ENCODE data around the gene SLC6A20. TPM values are rescaled to one million over a fixed set of nuclear protein-coding genes. Genes with fewer than 3 reads are reported as not detected.

SLC6A20 gene
- total and polyA plus RNA-seq, 5 donors, result not detected

DNA sequence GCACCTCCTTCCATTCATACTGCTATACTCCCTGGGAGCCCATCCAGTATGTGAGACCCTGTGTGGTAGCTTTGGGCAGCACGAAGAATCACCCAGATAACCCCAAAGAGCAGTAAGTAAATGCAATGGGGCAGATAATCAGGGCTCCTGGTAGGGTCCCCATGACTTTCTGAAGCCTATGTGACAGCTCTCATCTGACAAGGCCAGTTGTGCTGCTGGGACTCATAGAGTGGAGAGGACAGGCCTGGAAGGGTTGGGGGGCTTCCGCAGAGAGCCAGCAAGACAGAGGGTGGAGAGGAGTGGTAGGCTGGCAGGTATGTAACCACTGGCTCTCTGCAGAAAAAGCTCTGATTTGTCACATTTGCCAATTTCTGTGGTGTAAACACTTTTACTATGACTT, 3.2 kb upstream of the SLC6A20 start:
- DNase-seq (no peak), ATAC-seq (no peak)
- H3K4me1 ChIP-seq (ENCODE audit: control insufficient read depth, insufficient read depth, low read length), result no peaks in the 10 kb centered on the region
- intact Hi-C loops (cut with DNase I), result no loop called here
- no peaks in the 10 kb centered on the region for H3K27me3 ChIP-seq (ENCODE audit: control insufficient read depth, insufficient read depth)
- H3K9me3 ChIP-seq (ENCODE audit: control insufficient read depth, low read length), result no peaks in the 10 kb centered on the region
- H3K27ac ChIP-seq (ENCODE audit: low read length), result no peak overlapping the region
- WGBS, result 93% methylated on average over 2 of the region's 2 CpGs
- no peak overlapping the region for H3K4me3 ChIP-seq (ENCODE audit: low read length)

DNA sequence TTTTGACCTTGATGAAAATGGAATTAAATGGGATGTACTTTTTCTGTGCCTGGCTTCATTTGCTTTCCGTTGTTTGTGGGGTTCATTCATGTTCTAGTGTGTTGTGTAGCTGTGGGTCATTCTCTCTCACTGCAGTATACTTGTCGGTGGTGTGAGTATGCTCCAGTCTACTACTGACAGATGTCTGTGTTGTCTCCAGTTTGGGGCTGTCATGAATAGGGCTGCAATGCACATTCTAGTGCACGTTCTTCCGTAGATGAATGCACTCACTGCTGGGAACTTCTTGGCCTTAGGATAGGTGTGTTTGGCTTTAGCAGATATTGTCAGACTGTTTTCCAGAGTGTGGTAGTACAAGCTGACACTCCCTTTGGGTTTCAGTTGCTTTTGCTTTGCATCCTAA, 1.7 kb upstream of the SLC6A20 start:
- H3K4me3 ChIP-seq (ENCODE audit: low read length), result no peak overlapping the region
- H3K27ac ChIP-seq (ENCODE audit: low read length), result no peak overlapping the region
- ATAC-seq (no peak), DNase-seq (no peak)
- intact Hi-C loops (cut with DNase I), result no loop called here
- no peaks in the 10 kb centered on the region for H3K27me3 ChIP-seq (ENCODE audit: control insufficient read depth, insufficient read depth)
- H3K9me3 ChIP-seq (ENCODE audit: control insufficient read depth, low read length), result no peaks in the 10 kb centered on the region
- H3K4me1 ChIP-seq (ENCODE audit: control insufficient read depth, insufficient read depth, low read length), result no peaks in the 10 kb centered on the region
- 61% methylated on average over 4 of the region's 4 CpGs for WGBS

DNA sequence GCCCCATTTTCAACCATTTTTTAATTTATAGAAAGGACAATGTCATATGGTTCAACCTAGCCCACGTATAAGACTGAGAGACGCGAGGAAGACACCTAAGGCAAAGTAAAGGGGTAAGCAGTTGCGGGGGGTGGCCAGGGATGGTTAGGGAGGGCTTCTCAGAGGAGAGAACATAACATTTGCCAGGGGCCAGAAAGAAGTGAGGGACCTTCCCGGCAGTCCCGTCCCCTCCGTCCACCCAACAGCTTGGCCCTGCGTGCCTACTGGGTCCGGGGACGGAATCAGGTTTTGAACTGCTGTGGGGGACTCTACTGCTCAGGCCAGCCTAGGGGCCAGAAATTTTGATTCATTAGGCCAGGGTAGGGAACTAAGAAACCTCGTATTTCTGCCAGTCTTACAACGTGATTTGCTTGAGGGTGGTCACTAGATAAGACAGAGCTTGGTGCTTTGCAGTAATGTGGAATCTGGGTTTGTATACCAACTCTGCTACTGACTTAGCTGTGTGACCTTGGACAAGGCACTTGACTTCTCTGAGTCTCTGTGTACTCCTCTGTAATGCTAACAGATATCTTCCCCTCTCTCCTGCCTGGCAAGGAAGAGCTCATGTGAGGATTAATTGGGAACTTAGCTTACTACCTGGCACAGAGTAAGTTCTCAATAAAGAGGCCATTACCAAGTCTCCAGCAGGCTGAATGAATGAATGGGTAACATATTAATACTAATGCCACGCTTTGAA, 734 bp upstream of the SLC6A20 start:
- no peak for DNase-seq
- Histone ChIP-seq H3K4me3 (ENCODE audit: low read length) (no peak overlapping the region), H3K27me3 (ENCODE audit: control insufficient read depth, insufficient read depth) (no peaks in the 10 kb centered on the region)

DNA sequence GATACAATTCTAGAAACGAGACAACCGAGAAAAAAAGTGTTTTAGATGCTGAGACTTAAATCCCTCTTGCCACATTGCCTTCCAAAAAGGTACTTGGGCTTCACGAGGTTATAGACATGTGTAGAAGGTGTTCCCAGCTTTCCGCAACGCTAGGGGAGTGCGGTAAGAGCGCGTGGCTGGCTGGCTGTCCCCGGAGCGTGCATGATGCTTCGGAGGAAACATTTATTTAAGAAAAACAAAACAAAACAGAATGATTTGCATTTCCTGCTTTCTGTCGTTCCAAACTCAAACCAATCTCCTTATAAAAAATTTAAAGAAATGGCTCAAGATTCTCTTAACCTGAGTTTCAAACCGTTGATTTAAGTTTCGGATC, 841 bp downstream of the SLC6A20 start:
- Histone ChIP-seq H3K27me3 (ENCODE audit: control insufficient read depth, insufficient read depth) (no peaks in the 10 kb centered on the region), H3K9me3 (ENCODE audit: control insufficient read depth, low read length) (no peaks in the 10 kb centered on the region), H3K4me3 (ENCODE audit: low read length) (no peak overlapping the region), H3K27ac (ENCODE audit: low read length) (no peak overlapping the region), H3K4me1 (ENCODE audit: control insufficient read depth, insufficient read depth, low read length) (no peaks in the 10 kb centered on the region)
- no peak for DNase-seq
- ATAC-seq, result no peak
- 26% methylated on average over 14 of the region's 14 CpGs for WGBS
- intact Hi-C loops (cut with DNase I), result no loop called here

More for the DNA sequence above, 734 bp upstream of the SLC6A20 start:
- ATAC-seq, result no peak
- intact Hi-C loops (cut with DNase I), result no loop called here
- H3K9me3 ChIP-seq (ENCODE audit: control insufficient read depth, low read length), result no peaks in the 10 kb centered on the region
- H3K27ac ChIP-seq (ENCODE audit: low read length), result no peak overlapping the region
- H3K4me1 ChIP-seq (ENCODE audit: control insufficient read depth, insufficient read depth, low read length), result no peaks in the 10 kb centered on the region
- 62% methylated on average over 13 of the region's 13 CpGs for WGBS

DNA sequence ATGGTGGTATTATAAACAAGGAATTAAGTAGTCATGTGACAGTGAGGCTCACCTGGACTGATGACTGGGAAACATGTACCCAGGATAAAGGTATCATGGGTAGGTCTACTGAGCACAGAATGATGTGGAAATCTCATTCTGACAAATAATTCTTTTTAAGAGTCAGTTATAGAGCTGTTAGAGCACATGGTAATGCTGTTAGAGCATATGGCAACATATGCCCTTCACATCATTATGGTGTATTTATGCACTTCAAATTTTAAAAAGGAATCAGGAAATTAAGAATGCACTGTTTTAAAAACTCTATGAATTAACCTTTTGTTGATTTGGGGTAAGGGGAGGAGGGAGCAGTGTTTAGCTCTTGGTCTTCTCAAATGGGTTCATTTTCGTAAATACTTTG, 1.7 kb downstream of the SLC6A20 start:
- no peaks in the 10 kb centered on the region for H3K27me3 ChIP-seq (ENCODE audit: control insufficient read depth, insufficient read depth)
- 85% methylated on average over 1 of the region's 1 CpG for WGBS
- intact Hi-C loops (cut with DNase I), result no loop called here

DNA sequence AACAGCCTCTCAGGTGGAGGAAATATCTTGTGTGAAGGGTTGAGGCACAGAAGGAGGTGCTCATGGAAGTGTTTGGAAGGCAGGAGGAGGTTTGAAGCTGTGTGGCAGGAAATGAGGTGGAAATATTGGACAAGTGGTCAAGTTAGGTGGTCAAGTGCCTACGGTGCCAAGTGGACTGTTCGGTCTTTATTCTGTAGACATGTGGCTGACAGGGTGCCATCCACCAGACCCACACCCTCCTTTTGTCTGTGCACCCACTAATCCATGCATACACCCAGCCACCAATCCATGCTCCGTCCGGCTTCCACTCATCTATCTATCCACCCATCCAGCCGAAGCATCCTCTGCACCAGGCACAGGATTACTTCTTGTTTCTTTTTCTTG, 2.2 kb downstream of the SLC6A20 start:
- 89% methylated on average over 5 of the region's 5 CpGs for WGBS
- H3K4me3 ChIP-seq (ENCODE audit: low read length), result no peak overlapping the region
- intact Hi-C loops (cut with DNase I), result no loop called here
- no peak overlapping the region for H3K27ac ChIP-seq (ENCODE audit: low read length)
- H3K4me1 ChIP-seq (ENCODE audit: control insufficient read depth, insufficient read depth, low read length), result no peaks in the 10 kb centered on the region
- ATAC-seq (no peak), DNase-seq (no peak)
- H3K27me3 ChIP-seq (ENCODE audit: control insufficient read depth, insufficient read depth), result no peaks in the 10 kb centered on the region
- H3K9me3 ChIP-seq (ENCODE audit: control insufficient read depth, low read length), result no peaks in the 10 kb centered on the region

More for the DNA sequence above, 1.7 kb downstream of the SLC6A20 start:
- DNase-seq (no peak), ATAC-seq (no peak)
- Histone ChIP-seq H3K27ac (ENCODE audit: low read length) (no peak overlapping the region), H3K4me1 (ENCODE audit: control insufficient read depth, insufficient read depth, low read length) (no peaks in the 10 kb centered on the region), H3K9me3 (ENCODE audit: control insufficient read depth, low read length) (no peaks in the 10 kb centered on the region), H3K4me3 (ENCODE audit: low read length) (no peak overlapping the region)

DNA sequence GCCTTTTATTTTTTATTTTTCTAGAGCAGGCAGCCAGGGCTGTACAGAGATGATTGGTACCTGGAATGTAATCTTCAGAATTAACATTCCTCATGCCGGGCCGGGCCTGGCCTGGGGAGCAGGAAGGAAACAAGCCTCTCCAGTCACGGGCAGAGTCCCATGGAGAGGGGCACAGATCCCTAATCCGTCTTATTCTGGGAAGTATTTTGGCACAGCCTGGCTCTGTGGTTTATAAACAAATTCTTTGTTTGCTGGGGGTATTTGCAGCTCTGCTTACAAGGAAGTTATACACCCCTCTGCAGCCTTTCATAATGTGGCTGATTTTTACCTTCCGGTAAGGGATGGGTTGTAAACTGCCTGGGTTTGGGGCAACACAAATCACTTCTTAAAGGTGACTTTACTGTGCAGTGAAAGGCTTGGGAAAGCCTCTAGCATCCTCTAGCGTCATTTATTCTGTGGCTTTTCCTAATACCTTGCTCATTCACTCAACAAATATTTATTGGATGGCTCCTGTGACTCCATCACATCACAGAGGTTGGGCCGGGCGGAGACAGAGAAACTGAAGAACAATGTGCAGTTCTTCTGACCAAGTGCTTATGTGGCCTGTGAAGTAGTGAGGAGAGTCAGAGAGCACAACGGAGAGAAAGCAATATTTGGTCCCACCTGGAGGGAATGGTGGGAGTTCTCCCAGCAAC, 2.7 kb downstream of the SLC6A20 start:
- H3K4me1 ChIP-seq (ENCODE audit: control insufficient read depth, insufficient read depth, low read length), result no peaks in the 10 kb centered on the region
- 61% methylated on average over 9 of the region's 9 CpGs for WGBS
- intact Hi-C loops (cut with DNase I), result no loop called here
- no peak overlapping the region for H3K4me3 ChIP-seq (ENCODE audit: low read length)
- ATAC-seq (no peak), DNase-seq (no peak)
- no peak overlapping the region for H3K27ac ChIP-seq (ENCODE audit: low read length)
- no peaks in the 10 kb centered on the region for H3K9me3 ChIP-seq (ENCODE audit: control insufficient read depth, low read length)
- H3K27me3 ChIP-seq (ENCODE audit: control insufficient read depth, insufficient read depth), result no peaks in the 10 kb centered on the region

DNA sequence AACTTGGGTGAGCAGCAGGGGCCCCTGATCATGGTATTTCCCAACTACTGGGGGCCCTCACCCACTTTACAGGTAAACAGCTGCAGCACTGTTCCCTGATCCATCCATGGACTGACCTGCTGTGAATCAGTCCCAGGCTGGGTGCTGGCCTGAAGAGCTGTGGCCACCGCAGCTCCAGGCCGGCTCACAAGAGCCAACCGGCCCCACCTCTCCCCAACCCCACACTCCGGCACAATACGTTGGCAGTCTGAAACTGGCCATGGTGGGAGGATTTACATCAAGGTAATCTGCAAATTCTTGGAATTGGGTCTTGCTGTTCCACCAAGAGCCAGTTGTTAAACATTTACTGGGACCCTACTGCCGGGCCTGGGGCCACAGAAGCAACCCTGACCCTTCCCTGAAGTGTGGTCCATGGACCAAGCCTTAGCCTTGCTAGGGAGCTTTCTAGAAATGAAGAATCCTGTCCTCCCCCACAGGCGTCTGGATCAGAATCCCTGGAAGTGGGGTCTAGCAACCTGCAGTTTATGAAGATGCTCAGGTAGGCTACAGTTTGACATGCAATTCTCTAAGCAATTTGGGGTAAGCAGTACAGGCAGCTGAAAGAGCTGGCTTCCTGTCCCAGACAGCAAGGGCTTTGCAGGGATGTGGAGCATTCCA, 3.7 kb downstream of the SLC6A20 start:
- ATAC-seq, result no peak
- H3K27ac ChIP-seq (ENCODE audit: low read length), result no peak overlapping the region
- 90% methylated on average over 7 of the region's 7 CpGs for WGBS
- H3K4me3 ChIP-seq (ENCODE audit: low read length), result no peak overlapping the region
- H3K27me3 ChIP-seq (ENCODE audit: control insufficient read depth, insufficient read depth), result no peaks in the 10 kb centered on the region
- DNase-seq, result no peak
- H3K9me3 ChIP-seq (ENCODE audit: control insufficient read depth, low read length), result no peaks in the 10 kb centered on the region
- H3K4me1 ChIP-seq (ENCODE audit: control insufficient read depth, insufficient read depth, low read length), result no peaks in the 10 kb centered on the region
- intact Hi-C loops (cut with DNase I), result no loop called here

DNA sequence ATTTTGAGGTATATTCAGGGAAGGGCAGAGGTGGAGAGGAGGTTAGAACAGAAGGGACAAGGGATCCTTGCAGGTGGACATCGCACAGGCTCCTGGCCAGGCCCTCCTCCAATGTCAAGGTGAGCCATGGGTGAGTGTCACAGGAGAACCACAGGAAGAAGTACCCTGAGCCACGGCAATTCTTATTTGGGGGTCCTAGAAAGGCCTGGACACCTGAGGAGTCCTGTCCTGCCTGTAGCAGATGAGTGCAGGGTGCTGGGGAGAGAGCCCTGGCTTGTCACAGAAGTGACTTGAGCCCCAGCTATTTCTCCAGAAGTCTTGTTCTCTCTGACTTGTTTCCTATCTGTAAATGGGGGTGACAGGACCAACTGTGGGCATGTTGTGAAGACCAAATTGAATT, 4.3 kb downstream of the SLC6A20 start:
- DNase-seq (no peak), ATAC-seq (no peak)
- WGBS, result 94% methylated on average over 2 of the region's 2 CpGs
- H3K27ac ChIP-seq (ENCODE audit: low read length), result no peak overlapping the region
- no peaks in the 10 kb centered on the region for H3K27me3 ChIP-seq (ENCODE audit: control insufficient read depth, insufficient read depth)
- H3K9me3 ChIP-seq (ENCODE audit: control insufficient read depth, low read length), result no peaks in the 10 kb centered on the region
- no peak overlapping the region for H3K4me3 ChIP-seq (ENCODE audit: low read length)
- H3K4me1 ChIP-seq (ENCODE audit: control insufficient read depth, insufficient read depth, low read length), result no peaks in the 10 kb centered on the region
- intact Hi-C loops (cut with DNase I), result no loop called here

DNA sequence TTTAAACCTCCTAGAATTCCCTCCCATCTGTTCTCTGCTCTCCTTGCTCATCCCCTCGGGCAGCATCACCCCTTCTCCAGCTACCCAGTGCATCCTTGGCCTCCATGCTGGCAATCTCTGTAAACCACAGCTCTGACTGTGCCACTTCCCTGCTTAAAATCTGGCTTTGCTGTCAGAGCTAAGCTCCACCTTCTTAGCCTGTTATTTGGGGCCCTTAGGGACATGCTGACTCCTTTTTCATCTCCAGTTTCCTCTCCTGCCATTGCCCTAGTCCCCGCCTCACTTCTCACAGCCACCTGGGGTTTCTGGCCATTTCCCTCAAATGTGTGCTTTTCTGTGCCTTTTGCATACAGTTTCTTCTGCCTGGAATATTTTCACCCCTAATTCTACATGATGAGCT, 5.7 kb downstream of the SLC6A20 start:
- no peak for DNase-seq
- Histone ChIP-seq H3K4me1 (ENCODE audit: control insufficient read depth, insufficient read depth, low read length) (no peaks in the 10 kb centered on the region), H3K27ac (ENCODE audit: low read length) (no peak overlapping the region), H3K27me3 (ENCODE audit: control insufficient read depth, insufficient read depth) (no peaks in the 10 kb centered on the region), H3K9me3 (ENCODE audit: control insufficient read depth, low read length) (no peaks in the 10 kb centered on the region), H3K4me3 (ENCODE audit: low read length) (no peak overlapping the region)
- intact Hi-C loops (cut with DNase I), result no loop called here
- 74% methylated on average over 2 of the region's 2 CpGs for WGBS
- no peak for ATAC-seq

DNA sequence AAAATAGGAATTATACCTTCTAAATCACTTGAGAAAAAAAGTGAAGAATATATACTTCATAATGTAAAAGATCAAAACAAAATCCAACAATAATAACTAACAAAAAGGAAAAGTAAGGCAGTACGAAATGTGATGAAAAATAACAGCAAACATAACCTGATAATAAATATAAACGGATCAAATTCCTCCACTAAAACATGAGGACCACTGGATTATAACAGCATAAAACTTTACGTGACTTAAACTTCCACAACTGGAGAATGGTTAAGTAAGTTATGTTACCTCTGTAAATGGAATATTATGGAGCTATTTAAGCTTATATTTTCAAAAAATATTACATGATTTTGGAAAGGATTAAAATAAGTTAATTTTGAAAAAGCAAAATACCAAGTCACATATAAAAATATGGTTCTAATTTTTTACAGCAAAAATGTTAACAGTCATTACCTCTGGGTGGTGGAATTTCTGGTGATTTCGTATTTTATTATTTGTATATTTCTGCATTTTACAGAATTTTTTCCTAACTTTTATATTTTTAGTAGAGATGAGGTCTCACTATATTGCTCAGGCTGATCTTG, 7.0 kb downstream of the SLC6A20 start:
- Histone ChIP-seq H3K27me3 (ENCODE audit: control insufficient read depth, insufficient read depth) (no peaks in the 10 kb centered on the region), H3K27ac (ENCODE audit: low read length) (no peak overlapping the region), H3K4me3 (ENCODE audit: low read length) (no peak overlapping the region), H3K4me1 (ENCODE audit: control insufficient read depth, insufficient read depth, low read length) (no peaks in the 10 kb centered on the region), H3K9me3 (ENCODE audit: control insufficient read depth, low read length) (no peaks in the 10 kb centered on the region)
- intact Hi-C loops (cut with DNase I), result no loop called here
- WGBS, result 78% methylated on average over 4 of the region's 4 CpGs
- no peak for DNase-seq
- ATAC-seq, result no peak

Data from right cardiac atrium (tissue), 5 donors.